NT2/D1 (cell line): Measurements from ENCODE around the gene ACOX1.

Source experiments
- SUZ12 ChIP-seq: IDR thresholded peaks from 2 replicates; pipeline ENCODE4 v1.6.1; 2011; ENCODE audit not compliant: insufficient read length, insufficient read depth; ENCODE audit errors: extremely low read depth
- YY1 ChIP-seq: IDR thresholded peaks from 2 replicates; pipeline ENCODE4 v1.6.1; 2011; ENCODE audit not compliant: insufficient read length, insufficient read depth
- ZNF274 ChIP-seq: IDR thresholded peaks from 2 replicates; pipeline ENCODE4 v1.6.1; 2011; ENCODE audit warnings: mild to moderate bottlenecking, low read depth, low read length

GRCh38 chr17:76022285-76022684, 43.3 kb upstream of the ACOX1 start:
- TF ChIP-seq YY1 (no peak), SUZ12 (no peak), ZNF274 (no peak)
